Measurements from ENCODE around the gene BRINP3. TPM values are rescaled to one million over a fixed set of nuclear protein-coding genes. Genes with fewer than 3 reads are reported as not detected.
"Not testable (repeated sequence)": the region's sequence is repeated elsewhere in the genome, so short reads cannot be mapped to it uniquely, and the experiment has no call there.

The BRINP3 gene
- 0.10 TPM for total RNA-seq
- long read RNA-seq, result 0 reads

- intact Hi-C loops (cut with micrococcal nuclease), result no loop called here
- ATAC-seq (no peak), DNase-seq (no peak)
These were observed at the start of gene BRINP3 for GRCh38 chr1:190477762-190478148. Gene BRINP3, minus strand, starts transcription at chr1:190477864.

- no peak for ATAC-seq
- DNase-seq, result no peak
- intact Hi-C loops (cut with micrococcal nuclease), result no loop called here
These were observed 33.9 kb upstream of the BRINP3 start for GRCh38 chr1:190511554-190511953.

GRCh38 chr1:190507357-190507756 lies 29.7 kb upstream of the BRINP3 start:
- ATAC-seq, result no peak
- no peak for DNase-seq
- intact Hi-C loops (cut with micrococcal nuclease), result no loop called here

- ATAC-seq; DNase-seq; intact Hi-C loops (cut with micrococcal nuclease): not testable (repeated sequence)
These were observed 26.9 kb upstream of the BRINP3 start for GRCh38 chr1:190504539-190504938.

- intact Hi-C loops (cut with micrococcal nuclease), result no loop called here
- ATAC-seq (no peak), DNase-seq (no peak)
These were observed 19.9 kb upstream of the BRINP3 start for GRCh38 chr1:190497565-190497964.

GRCh38 chr1:190494451-190494850 lies 16.8 kb upstream of the BRINP3 start:
- intact Hi-C loops (cut with micrococcal nuclease), result no loop called here
- DNase-seq (no peak), ATAC-seq (no peak)

- ATAC-seq (no peak), DNase-seq (no peak)
- intact Hi-C loops (cut with micrococcal nuclease), result no loop called here
These were observed 13.7 kb upstream of the BRINP3 start for GRCh38 chr1:190491404-190491803.

GRCh38 chr1:190484045-190484444 lies 6.4 kb upstream of the BRINP3 start:
- intact Hi-C loops (cut with micrococcal nuclease), result no loop called here
- DNase-seq (no peak), ATAC-seq (no peak)

GRCh38 chr1:190480231-190480630 lies 2.6 kb upstream of the BRINP3 start:
- intact Hi-C loops (cut with micrococcal nuclease), result no loop called here
- no peak for ATAC-seq
- no peak for DNase-seq

GRCh38 chr1:190479516-190479915 lies 1.9 kb upstream of the BRINP3 start:
- ATAC-seq, result no peak
- intact Hi-C loops (cut with micrococcal nuclease), result no loop called here
- DNase-seq, result no peak

- DNase-seq (no peak), ATAC-seq (no peak)
- intact Hi-C loops (cut with micrococcal nuclease), result no loop called here
These were observed 1.4 kb upstream of the BRINP3 start for GRCh38 chr1:190479050-190479397.

- DNase-seq, result peak; percentile 26
- peak; percentile 57 for ATAC-seq
- intact Hi-C loops (cut with micrococcal nuclease), result no loop called here
These were observed 735 bp upstream of the BRINP3 start for GRCh38 chr1:190478149-190479049.

GRCh38 chr1:190476806-190477205 lies 858 bp downstream of the BRINP3 start:
- no peak for ATAC-seq
- no peak for DNase-seq
- intact Hi-C loops (cut with micrococcal nuclease), result no loop called here

GRCh38 chr1:190476321-190476720 lies 1.3 kb downstream of the BRINP3 start:
- ATAC-seq (no peak), DNase-seq (no peak)
- intact Hi-C loops (cut with micrococcal nuclease), result no loop called here

- DNase-seq (no peak), ATAC-seq (peak; percentile 65)
- intact Hi-C loops (cut with micrococcal nuclease), result no loop called here
These were observed 2.1 kb downstream of the BRINP3 start for GRCh38 chr1:190475421-190476141.

GRCh38 chr1:190474650-190475211 lies 2.9 kb downstream of the BRINP3 start:
- ATAC-seq, result peak; percentile 60
- intact Hi-C loops (cut with micrococcal nuclease), result no loop called here
- no peak for DNase-seq

- no peak for DNase-seq
- intact Hi-C loops (cut with micrococcal nuclease), result no loop called here
- ATAC-seq, result no peak
These were observed 3.7 kb downstream of the BRINP3 start for GRCh38 chr1:190474010-190474409.

GRCh38 chr1:190472494-190472893 lies 5.2 kb downstream of the BRINP3 start:
- DNase-seq, result no peak
- no peak for ATAC-seq

GRCh38 chr1:190472042-190472441 lies 5.6 kb downstream of the BRINP3 start:
- no peak for ATAC-seq
- intact Hi-C loops (cut with micrococcal nuclease), result no loop called here
- no peak for DNase-seq

More at GRCh38 chr1:190472494-190472893, 5.2 kb downstream of the BRINP3 start:
- intact Hi-C loops (cut with micrococcal nuclease), result no loop called here

- ATAC-seq (no peak), DNase-seq (no peak)
- intact Hi-C loops (cut with micrococcal nuclease), result no loop called here
These were observed 13.0 kb downstream of the BRINP3 start for GRCh38 chr1:190464690-190465089.
